HepG2 (cell line): ENCODE data around the gene NUP85. TPM values are rescaled to one million over a fixed set of nuclear protein-coding genes. Genes with fewer than 3 reads are reported as not detected.
A peak's percentile ranks its signal among the peaks of the same experiment; 100 is the strongest.

Experiments
- ELF1 ChIP-seq: sonication (generic); formaldehyde crosslinking; IDR thresholded peaks from 2 replicates; pipeline ENCODE4 v1.4.0; 2020; ENCODE audit warnings: missing genetic modification reagents
- FIP1L1 ChIP-seq: fragments of 200-400 bp; formaldehyde crosslinking; IDR thresholded peaks from 2 replicates; pipeline ENCODE4 v1.6.1; 2018; ENCODE audit warnings: low read depth, mild to moderate bottlenecking, low read length, moderate library complexity, borderline replicate concordance; ENCODE audit not compliant: insufficient read depth
- MYNN ChIP-seq: sonication (generic); formaldehyde crosslinking; IDR thresholded peaks from 2 replicates; pipeline ENCODE4 v1.4.0; 2020; ENCODE audit warnings: mild to moderate bottlenecking, low read depth, missing genetic modification reagents
- ZNF550 ChIP-seq: sonication (generic); formaldehyde crosslinking; IDR thresholded peaks from 2 replicates; pipeline ENCODE4 v1.4.0; 2020; ENCODE audit warnings: mild to moderate bottlenecking, missing genetic modification reagents, borderline replicate concordance
- polyA plus RNA-seq, 8 experiments: library from polyadenylated mRNA; depleted of rRNA in 3 of 8; stranded (reverse) in 7 of 8; unstranded in 1 of 8; fragments of >200 nt; fragmentation: Illumina TruSeq in 4 of 8; extraction: Trizol in 4 of 8; gene quantifications; 2 replicates each; pipeline versions ENCODE4 v1.2.1 to v1.2.3, GENCODE V29; 2011 to 2016; ENCODE audit warnings: low read depth in 4 of 8, missing spikeins in 1 of 8, mixed read lengths in 1 of 8; ENCODE audit not compliant: insufficient read depth in 1 of 8
- total RNA-seq, 5 experiments: library from RNA; depleted of rRNA; stranded (reverse); fragments of >200 nt; fragmentation: Illumina TruSeq; extraction: Trizol; gene quantifications; 2 replicates each; pipeline ENCODE4 v1.2.3, GENCODE V29; 2016; ENCODE audit warnings: low read depth in 1 of 5
- TF ChIP-seq, protein P1 (sequence below): sonication (generic); formaldehyde crosslinking; IDR thresholded peaks from 2 replicates; pipeline ENCODE4 v1.8.1; 2023; ENCODE audit warnings: mild to moderate bottlenecking, missing genetic modification reagents, borderline replicate concordance
- TF ChIP-seq, protein P2 (sequence below), 2 experiments: sonication (generic) in 1 of 2; formaldehyde crosslinking in 1 of 2; IDR thresholded peaks; 2 replicates each; pipeline versions ENCODE4 v1.6.1 to v1.9.0; 2014 to 2022; ENCODE audit warnings: antibody characterized with exemption in 1 of 2, borderline replicate concordance in 1 of 2, inconsistent platforms in 1 of 2, low read depth in 1 of 2, missing genetic modification reagents in 1 of 2

NUP85 gene
- total and polyA plus RNA-seq, 2 of the 13 experiments (the other 11 are each of a cell fraction or from before 2014, with no cell fraction given): 89.1 to 124 TPM

DNA sequence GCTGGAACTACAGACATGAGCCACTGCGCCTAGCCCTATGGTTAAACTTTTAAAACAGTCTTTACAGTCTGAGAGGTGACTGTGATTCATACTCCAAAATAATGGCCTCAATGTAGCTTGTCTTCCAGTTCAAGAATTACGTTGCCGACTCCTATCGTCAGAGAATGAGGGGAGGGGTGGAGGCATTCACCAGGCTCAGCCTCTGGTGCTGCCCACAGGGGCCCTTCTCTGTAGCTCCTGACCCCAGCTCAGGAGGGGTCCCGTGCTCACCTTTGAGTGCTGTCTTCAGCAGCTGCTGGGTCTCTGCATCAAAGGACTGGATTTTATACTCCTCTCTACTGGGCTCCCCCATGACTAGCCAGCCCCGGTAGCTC is 64.4 kb downstream of the NUP85 start (continued):
- TF ChIP-seq ELF1: no peak
- TF ChIP-seq, protein P1, sequence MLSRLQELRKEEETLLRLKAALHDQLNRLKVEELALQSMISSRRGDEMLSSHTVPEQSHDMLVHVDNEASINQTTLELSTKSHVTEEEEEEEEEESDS (CRISPR knock-in tag): 0 out of 2 replicates have a peak, but pooled peaks have one; percentile 32
- 0 out of 2 replicates have a peak, but pooled peaks have one; percentile 29 for TF ChIP-seq FIP1L1
- TF ChIP-seq, protein P2, sequence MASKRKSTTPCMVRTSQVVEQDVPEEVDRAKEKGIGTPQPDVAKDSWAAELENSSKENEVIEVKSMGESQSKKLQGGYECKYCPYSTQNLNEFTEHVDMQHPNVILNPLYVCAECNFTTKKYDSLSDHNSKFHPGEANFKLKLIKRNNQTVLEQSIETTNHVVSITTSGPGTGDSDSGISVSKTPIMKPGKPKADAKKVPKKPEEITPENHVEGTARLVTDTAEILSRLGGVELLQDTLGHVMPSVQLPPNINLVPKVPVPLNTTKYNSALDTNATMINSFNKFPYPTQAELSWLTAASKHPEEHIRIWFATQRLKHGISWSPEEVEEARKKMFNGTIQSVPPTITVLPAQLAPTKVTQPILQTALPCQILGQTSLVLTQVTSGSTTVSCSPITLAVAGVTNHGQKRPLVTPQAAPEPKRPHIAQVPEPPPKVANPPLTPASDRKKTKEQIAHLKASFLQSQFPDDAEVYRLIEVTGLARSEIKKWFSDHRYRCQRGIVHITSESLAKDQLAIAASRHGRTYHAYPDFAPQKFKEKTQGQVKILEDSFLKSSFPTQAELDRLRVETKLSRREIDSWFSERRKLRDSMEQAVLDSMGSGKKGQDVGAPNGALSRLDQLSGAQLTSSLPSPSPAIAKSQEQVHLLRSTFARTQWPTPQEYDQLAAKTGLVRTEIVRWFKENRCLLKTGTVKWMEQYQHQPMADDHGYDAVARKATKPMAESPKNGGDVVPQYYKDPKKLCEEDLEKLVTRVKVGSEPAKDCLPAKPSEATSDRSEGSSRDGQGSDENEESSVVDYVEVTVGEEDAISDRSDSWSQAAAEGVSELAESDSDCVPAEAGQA (IDR thresholded peaks at IDR 0.05; ENCODE audit: low read depth): 0 out of 2 replicates have a peak, but pooled peaks have one; percentile 8
- TF ChIP-seq, protein P2 (CRISPR knock-in tag; IDR thresholded peaks at IDR 0.05; ENCODE audit: borderline replicate concordance): no peak
- TF ChIP-seq ZNF550 (CRISPR knock-in tag): no peak
- peak; percentile 10; the same call in 1 of the 2 replicates for TF ChIP-seq MYNN
